Liver (tissue), 9 donors: ENCODE results near the gene MRAP. TPM values are rescaled to one million over a fixed set of nuclear protein-coding genes. Genes with fewer than 3 reads are reported as not detected.

ENCODE experiments used
- DNase-seq: peaks from one replicate; pipeline ENCODE4 v3.0.0-alpha.2; 2017; ENCODE audit warnings: low spot score
- H3K27ac ChIP-seq, 2 donors: one replicate each; pipeline ENCODE4 v1.7.0; 2013; ENCODE audit warnings: inconsistent platforms in 2 of 2, low read length in 2 of 2, control low read depth in 1 of 2, low read depth in 1 of 2, mild to moderate bottlenecking in 1 of 2
- H3K27me3 ChIP-seq, 4 donors: one replicate each; pipeline versions ENCODE4 v1.6.1 to v1.7.0; 2013; ENCODE audit warnings: low read length in 3 of 4, inconsistent platforms in 1 of 4, mild to moderate bottlenecking in 1 of 4, moderate library complexity in 1 of 4; ENCODE audit not compliant: control insufficient read depth in 4 of 4, insufficient read depth in 4 of 4
- H3K36me3 ChIP-seq, 4 donors: one replicate each; pipeline versions ENCODE4 v1.6.1 to v1.7.0; 2013; ENCODE audit warnings: low read length in 3 of 4, mild to moderate bottlenecking in 3 of 4, low read depth in 1 of 4, moderate library complexity in 1 of 4; ENCODE audit not compliant: control insufficient read depth in 4 of 4, insufficient read depth in 3 of 4
- H3K4me1 ChIP-seq, 4 donors: one replicate each; pipeline versions ENCODE4 v1.6.1 to v1.7.0; 2013; ENCODE audit warnings: low read length in 3 of 4, mild to moderate bottlenecking in 3 of 4, moderate library complexity in 1 of 4; ENCODE audit not compliant: control insufficient read depth in 4 of 4, insufficient read depth in 4 of 4
- H3K4me3 ChIP-seq, 3 donors: one replicate each; pipeline versions ENCODE4 v1.6.1 to v1.7.0; 2013; ENCODE audit warnings: low read length in 3 of 3, control low read depth in 1 of 3, low read depth in 1 of 3, mild to moderate bottlenecking in 1 of 3
- H3K9ac ChIP-seq, 2 donors: one replicate each; pipeline ENCODE4 v1.7.0; 2013; ENCODE audit warnings: low read length in 2 of 2, mild to moderate bottlenecking in 2 of 2, moderate library complexity in 2 of 2, control low read depth in 1 of 2, low read depth in 1 of 2
- H3K9me3 ChIP-seq, 4 donors: one replicate each; pipeline versions ENCODE4 v1.6.1 to v1.7.0; 2013; ENCODE audit warnings: low read length in 3 of 4; ENCODE audit not compliant: control insufficient read depth in 4 of 4
- EGR1 ChIP-seq, 2 donors: IDR thresholded peaks; 2 replicates each; pipeline ENCODE4 v1.6.1; 2016 to 2018; ENCODE audit warnings: antibody characterized with exemption in 2 of 2, low read depth in 2 of 2
- FOXA1 ChIP-seq: IDR thresholded peaks from 2 replicates; pipeline ENCODE4 v1.6.1; 2016; ENCODE audit warnings: antibody characterized with exemption
- FOXA2 ChIP-seq: IDR thresholded peaks from 2 replicates; pipeline ENCODE4 v1.6.1; 2016; ENCODE audit warnings: antibody characterized with exemption
- GABPA ChIP-seq, 2 donors: IDR thresholded peaks in 1 of 2; conservative IDR thresholded peaks in 1 of 2; 2 replicates each; pipeline ENCODE4 v1.6.1; 2016; ENCODE audit warnings: antibody characterized with exemption in 2 of 2, mild to moderate bottlenecking in 1 of 2, moderate library complexity in 1 of 2
- HNF4A ChIP-seq, 2 donors: conservative IDR thresholded peaks; 2 replicates each; pipeline ENCODE4 v1.6.1; 2016; ENCODE audit warnings: antibody characterized with exemption in 2 of 2, mild to moderate bottlenecking in 2 of 2
- HNF4G ChIP-seq: IDR thresholded peaks from 2 replicates; pipeline ENCODE4 v1.6.1; 2016; ENCODE audit warnings: antibody characterized with exemption
- JUND ChIP-seq, 2 donors: IDR thresholded peaks; 2 replicates each; pipeline ENCODE4 v1.6.1; 2016; ENCODE audit warnings: antibody characterized with exemption in 2 of 2
- NR2F2 ChIP-seq: IDR thresholded peaks from 2 replicates; pipeline ENCODE4 v1.6.1; 2016; ENCODE audit warnings: antibody characterized with exemption
- RAD21 ChIP-seq, 2 donors: IDR thresholded peaks; 2 replicates each; pipeline ENCODE4 v1.6.1; 2016; ENCODE audit warnings: antibody characterized with exemption in 2 of 2, mild to moderate bottlenecking in 2 of 2
- RXRA ChIP-seq, 2 donors: IDR thresholded peaks; 2 replicates each; pipeline ENCODE4 v1.6.1; 2017 to 2018; ENCODE audit warnings: antibody characterized with exemption in 2 of 2, mild to moderate bottlenecking in 1 of 2
- SP1 ChIP-seq: IDR thresholded peaks from 2 replicates; pipeline ENCODE4 v1.6.1; 2018; ENCODE audit warnings: antibody characterized with exemption, mild to moderate bottlenecking
- TAF1 ChIP-seq: conservative IDR thresholded peaks from 2 replicates; pipeline ENCODE4 v1.6.1; 2016; ENCODE audit warnings: antibody characterized with exemption, mild to moderate bottlenecking
- YY1 ChIP-seq: IDR thresholded peaks from 2 replicates; pipeline ENCODE4 v1.6.1; 2016; ENCODE audit warnings: antibody characterized with exemption, mild to moderate bottlenecking
- WGBS: extraction: QIAGEN DNeasy Blood & Tissue Kit; methylation state at CpG from one replicate; pipeline ENCODE4 v1.1.7; 2013; 5-methylcytosine and 5-hydroxymethylcytosine counted together
- polyA plus RNA-seq, 2 donors: library from polyadenylated mRNA; stranded (reverse) in 1 of 2; unstranded in 1 of 2; fragments of 200-250 nt in 1 of 2; fragments of >200 nt in 1 of 2; fragmentation: Nextera tagmentation in 1 of 2; extraction: Ambion mirVana in 1 of 2; gene quantifications; one replicate each; pipeline versions ENCODE4 v1.2.1 to v1.2.3, GENCODE V29; 2013 to 2015
- total RNA-seq, 2 donors: library from RNA; depleted of rRNA; stranded (reverse); fragments of >200 nt; gene quantifications; one replicate each; pipeline ENCODE4 v1.2.3, GENCODE V29; 2014
- TF ChIP-seq, protein P1 (sequence below): IDR thresholded peaks from 2 replicates; pipeline ENCODE4 v1.6.1; 2016; ENCODE audit warnings: antibody characterized with exemption
- TF ChIP-seq, protein P2 (sequence below): IDR thresholded peaks from 2 replicates; pipeline ENCODE4 v1.6.1; 2016; ENCODE audit warnings: antibody characterized with exemption
- TF ChIP-seq, protein P3 (sequence below): IDR thresholded peaks from 2 replicates; pipeline ENCODE4 v1.6.1; 2016; ENCODE audit warnings: antibody characterized with exemption, mild to moderate bottlenecking
- TF ChIP-seq, protein P4 (sequence below): fragments of 150-350 bp; IDR thresholded peaks from 2 replicates; pipeline ENCODE4 v1.5.1; 2017; ENCODE audit warnings: improper control_type of control experiment, low read depth, low read length; ENCODE audit not compliant: missing input control
- TF ChIP-seq, protein P5 (sequence below): IDR thresholded peaks from 2 replicates; pipeline ENCODE4 v1.6.1; 2016; ENCODE audit warnings: antibody characterized with exemption
- donor health status: healthy.
- donor health status: healthy.
- donor health status: healthy.
- donor health status: healthy.
- donor health status: healthy.

The MRAP gene
- total and polyA plus RNA-seq, 4 donors = 0.17 to 0.79 TPM; not detected in 2

DNA sequence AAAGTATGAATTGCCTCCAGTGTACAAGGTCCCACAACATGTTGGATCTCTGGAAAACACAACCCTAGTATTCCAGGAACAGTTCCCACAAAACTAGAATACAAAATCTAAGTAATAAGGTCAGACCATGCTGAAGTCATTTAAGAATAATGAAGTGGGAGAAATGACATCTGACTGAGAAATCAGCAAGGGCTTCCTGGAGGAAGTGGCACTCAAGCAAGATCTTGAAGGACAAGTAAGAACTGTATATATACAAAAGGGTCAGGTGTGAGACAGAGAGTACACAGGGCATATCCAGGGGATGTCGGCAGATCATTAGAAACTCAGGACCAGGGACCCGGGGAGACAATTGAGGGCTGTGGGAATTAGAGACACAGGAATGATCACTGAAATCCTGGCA lies 38.5 kb upstream of the MRAP start:
- H3K27me3 ChIP-seq = no peaks in the 10 kb centered on the region
- TF ChIP-seq GABPA (IDR thresholded peaks at IDR 0.05 in 1 of 2, conservative IDR thresholded peaks at IDR 0.05 in 1 of 2) (no peak), NR2F2 (no peak), YY1 (no peak), JUND (IDR thresholded peaks at IDR 0.05) (no peak), FOXA2 (no peak), RAD21 (IDR thresholded peaks at IDR 0.05) (no peak), HNF4A (conservative IDR thresholded peaks at IDR 0.05) (no peak), HNF4G (no peak), FOXA1 (no peak), EGR1 (IDR thresholded peaks at IDR 0.05; ENCODE audit: low read depth in 2 of 2) (no peak), TAF1 (no peak), SP1 (no peak), RXRA (IDR thresholded peaks at IDR 0.05) (no peak)
- TF ChIP-seq, protein P1, sequence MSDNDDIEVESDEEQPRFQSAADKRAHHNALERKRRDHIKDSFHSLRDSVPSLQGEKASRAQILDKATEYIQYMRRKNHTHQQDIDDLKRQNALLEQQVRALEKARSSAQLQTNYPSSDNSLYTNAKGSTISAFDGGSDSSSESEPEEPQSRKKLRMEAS = no peak
- TF ChIP-seq, protein P2, sequence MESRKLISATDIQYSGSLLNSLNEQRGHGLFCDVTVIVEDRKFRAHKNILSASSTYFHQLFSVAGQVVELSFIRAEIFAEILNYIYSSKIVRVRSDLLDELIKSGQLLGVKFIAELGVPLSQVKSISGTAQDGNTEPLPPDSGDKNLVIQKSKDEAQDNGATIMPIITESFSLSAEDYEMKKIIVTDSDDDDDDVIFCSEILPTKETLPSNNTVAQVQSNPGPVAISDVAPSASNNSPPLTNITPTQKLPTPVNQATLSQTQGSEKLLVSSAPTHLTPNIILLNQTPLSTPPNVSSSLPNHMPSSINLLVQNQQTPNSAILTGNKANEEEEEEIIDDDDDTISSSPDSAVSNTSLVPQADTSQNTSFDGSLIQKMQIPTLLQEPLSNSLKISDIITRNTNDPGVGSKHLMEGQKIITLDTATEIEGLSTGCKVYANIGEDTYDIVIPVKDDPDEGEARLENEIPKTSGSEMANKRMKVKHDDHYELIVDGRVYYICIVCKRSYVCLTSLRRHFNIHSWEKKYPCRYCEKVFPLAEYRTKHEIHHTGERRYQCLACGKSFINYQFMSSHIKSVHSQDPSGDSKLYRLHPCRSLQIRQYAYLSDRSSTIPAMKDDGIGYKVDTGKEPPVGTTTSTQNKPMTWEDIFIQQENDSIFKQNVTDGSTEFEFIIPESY = no peak
- TF ChIP-seq, protein P3, sequence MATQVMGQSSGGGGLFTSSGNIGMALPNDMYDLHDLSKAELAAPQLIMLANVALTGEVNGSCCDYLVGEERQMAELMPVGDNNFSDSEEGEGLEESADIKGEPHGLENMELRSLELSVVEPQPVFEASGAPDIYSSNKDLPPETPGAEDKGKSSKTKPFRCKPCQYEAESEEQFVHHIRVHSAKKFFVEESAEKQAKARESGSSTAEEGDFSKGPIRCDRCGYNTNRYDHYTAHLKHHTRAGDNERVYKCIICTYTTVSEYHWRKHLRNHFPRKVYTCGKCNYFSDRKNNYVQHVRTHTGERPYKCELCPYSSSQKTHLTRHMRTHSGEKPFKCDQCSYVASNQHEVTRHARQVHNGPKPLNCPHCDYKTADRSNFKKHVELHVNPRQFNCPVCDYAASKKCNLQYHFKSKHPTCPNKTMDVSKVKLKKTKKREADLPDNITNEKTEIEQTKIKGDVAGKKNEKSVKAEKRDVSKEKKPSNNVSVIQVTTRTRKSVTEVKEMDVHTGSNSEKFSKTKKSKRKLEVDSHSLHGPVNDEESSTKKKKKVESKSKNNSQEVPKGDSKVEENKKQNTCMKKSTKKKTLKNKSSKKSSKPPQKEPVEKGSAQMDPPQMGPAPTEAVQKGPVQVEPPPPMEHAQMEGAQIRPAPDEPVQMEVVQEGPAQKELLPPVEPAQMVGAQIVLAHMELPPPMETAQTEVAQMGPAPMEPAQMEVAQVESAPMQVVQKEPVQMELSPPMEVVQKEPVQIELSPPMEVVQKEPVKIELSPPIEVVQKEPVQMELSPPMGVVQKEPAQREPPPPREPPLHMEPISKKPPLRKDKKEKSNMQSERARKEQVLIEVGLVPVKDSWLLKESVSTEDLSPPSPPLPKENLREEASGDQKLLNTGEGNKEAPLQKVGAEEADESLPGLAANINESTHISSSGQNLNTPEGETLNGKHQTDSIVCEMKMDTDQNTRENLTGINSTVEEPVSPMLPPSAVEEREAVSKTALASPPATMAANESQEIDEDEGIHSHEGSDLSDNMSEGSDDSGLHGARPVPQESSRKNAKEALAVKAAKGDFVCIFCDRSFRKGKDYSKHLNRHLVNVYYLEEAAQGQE = no peak
- TF ChIP-seq, protein P4, sequence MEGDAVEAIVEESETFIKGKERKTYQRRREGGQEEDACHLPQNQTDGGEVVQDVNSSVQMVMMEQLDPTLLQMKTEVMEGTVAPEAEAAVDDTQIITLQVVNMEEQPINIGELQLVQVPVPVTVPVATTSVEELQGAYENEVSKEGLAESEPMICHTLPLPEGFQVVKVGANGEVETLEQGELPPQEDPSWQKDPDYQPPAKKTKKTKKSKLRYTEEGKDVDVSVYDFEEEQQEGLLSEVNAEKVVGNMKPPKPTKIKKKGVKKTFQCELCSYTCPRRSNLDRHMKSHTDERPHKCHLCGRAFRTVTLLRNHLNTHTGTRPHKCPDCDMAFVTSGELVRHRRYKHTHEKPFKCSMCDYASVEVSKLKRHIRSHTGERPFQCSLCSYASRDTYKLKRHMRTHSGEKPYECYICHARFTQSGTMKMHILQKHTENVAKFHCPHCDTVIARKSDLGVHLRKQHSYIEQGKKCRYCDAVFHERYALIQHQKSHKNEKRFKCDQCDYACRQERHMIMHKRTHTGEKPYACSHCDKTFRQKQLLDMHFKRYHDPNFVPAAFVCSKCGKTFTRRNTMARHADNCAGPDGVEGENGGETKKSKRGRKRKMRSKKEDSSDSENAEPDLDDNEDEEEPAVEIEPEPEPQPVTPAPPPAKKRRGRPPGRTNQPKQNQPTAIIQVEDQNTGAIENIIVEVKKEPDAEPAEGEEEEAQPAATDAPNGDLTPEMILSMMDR = no peak
- TF ChIP-seq, protein P5, sequence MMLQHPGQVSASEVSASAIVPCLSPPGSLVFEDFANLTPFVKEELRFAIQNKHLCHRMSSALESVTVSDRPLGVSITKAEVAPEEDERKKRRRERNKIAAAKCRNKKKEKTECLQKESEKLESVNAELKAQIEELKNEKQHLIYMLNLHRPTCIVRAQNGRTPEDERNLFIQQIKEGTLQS = no peak
- 86% methylated on average over 2 of the region's 2 CpGs for WGBS
- no peak overlapping the region for H3K9ac ChIP-seq
- H3K4me1 ChIP-seq = no peaks in the 10 kb centered on the region
- H3K36me3 ChIP-seq = no peaks in the 10 kb centered on the region
- H3K27ac ChIP-seq = no peak overlapping the region
- H3K9me3 ChIP-seq = no peaks in the 10 kb centered on the region
- H3K4me3 ChIP-seq = no peak overlapping the region
- DNase-seq = no peak
